ENCODE results near the gene DTHD1.

The DTHD1 gene

DNA sequence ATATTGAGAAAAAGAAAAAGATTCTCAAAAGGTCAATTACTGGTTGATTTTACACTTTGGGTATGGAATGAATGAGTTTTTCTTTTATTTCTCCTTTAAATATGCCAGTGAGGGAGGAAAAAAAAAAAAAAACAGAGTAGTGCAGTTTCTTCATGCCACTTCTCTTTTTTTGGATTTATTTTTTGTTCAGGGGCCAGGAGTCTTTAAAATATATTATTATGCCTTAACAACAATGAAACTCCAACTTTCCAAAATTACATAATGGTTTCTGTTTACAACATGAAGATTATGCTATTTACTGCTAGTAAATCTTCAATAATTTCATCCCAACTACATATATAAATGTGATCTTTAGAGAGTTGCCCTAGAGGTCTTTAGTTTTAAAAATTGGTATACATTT, 31.9 kb downstream of the DTHD1 start:
- TF ChIP-seq, protein P1, sequence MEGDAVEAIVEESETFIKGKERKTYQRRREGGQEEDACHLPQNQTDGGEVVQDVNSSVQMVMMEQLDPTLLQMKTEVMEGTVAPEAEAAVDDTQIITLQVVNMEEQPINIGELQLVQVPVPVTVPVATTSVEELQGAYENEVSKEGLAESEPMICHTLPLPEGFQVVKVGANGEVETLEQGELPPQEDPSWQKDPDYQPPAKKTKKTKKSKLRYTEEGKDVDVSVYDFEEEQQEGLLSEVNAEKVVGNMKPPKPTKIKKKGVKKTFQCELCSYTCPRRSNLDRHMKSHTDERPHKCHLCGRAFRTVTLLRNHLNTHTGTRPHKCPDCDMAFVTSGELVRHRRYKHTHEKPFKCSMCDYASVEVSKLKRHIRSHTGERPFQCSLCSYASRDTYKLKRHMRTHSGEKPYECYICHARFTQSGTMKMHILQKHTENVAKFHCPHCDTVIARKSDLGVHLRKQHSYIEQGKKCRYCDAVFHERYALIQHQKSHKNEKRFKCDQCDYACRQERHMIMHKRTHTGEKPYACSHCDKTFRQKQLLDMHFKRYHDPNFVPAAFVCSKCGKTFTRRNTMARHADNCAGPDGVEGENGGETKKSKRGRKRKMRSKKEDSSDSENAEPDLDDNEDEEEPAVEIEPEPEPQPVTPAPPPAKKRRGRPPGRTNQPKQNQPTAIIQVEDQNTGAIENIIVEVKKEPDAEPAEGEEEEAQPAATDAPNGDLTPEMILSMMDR (conservative IDR thresholded peaks at IDR 0.05; ENCODE audit: low read length) = no peak
- no peak overlapping the region for H3K4me3 ChIP-seq (ENCODE audit: low read length)
- DNase-seq (ENCODE audit: low read depth) = no peak

DNA sequence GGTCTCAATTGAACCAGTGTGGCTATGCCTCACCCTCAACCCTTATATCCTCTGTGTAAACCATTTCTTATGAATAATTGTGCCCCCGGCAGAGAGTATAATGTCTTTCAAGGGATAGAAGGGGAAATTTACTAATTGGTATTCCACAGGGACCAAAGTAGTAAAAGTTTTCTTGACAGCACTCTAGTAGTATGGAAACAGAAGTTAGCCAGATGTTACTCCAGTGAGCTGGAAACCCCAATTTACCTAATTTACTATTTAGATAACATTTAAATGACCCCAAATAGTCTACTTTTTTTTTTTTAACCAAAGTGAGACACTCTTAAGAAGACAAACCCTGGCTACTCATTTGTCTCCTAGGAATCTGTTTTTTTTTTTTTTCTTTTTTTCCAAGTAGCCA, 32.3 kb downstream of the DTHD1 start:
- TF ChIP-seq, protein P1 (conservative IDR thresholded peaks at IDR 0.05; ENCODE audit: low read length) = no peak
- no peak for DNase-seq (ENCODE audit: low read depth)
- no peak overlapping the region for H3K4me3 ChIP-seq (ENCODE audit: low read length)

DNA sequence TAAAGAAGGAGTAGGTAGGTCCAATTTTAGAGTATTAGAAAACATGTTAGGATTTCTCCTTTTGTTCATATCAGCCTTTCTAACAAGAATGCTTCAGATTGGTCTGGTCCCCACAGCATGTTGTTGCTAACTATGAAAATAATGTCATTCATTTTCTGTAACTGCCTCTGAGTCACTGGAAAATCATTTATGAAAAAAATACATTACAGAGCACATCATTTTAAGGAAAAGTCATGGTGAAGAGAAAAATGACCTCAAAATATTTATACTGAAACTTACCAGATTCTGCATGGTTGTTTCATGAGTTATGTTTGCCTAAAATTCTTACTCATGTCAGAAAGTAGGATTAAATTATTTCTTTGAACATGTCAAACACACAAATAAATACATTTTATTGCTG, 35.2 kb downstream of the DTHD1 start:
- H3K4me3 ChIP-seq (ENCODE audit: low read length) = no peak overlapping the region
- TF ChIP-seq, protein P1 (conservative IDR thresholded peaks at IDR 0.05; ENCODE audit: low read length) = no peak
- DNase-seq (ENCODE audit: low read depth) = no peak

DNA sequence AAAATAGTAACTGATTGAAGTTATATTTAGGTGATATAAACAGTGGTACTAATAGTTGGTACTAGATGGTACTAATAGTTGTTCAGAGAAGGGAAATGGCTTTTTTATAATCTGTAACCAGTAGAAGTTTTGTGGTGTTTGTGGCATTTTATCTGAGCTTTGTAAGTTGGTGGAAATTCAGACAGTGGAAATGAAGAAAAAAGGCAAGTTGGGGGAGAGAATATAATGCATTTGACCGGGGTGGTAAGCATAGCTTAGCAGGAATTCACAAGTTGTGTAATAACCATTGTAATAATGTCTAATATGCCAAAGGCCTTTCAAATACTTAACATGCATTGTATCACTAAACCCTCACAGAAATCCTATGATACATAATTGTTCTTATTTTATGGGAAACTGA, 36.3 kb downstream of the DTHD1 start:
- TF ChIP-seq, protein P1 (conservative IDR thresholded peaks at IDR 0.05; ENCODE audit: low read length) = no peak
- DNase-seq (ENCODE audit: low read depth) = no peak
- no peak overlapping the region for H3K4me3 ChIP-seq (ENCODE audit: low read length)

DNA sequence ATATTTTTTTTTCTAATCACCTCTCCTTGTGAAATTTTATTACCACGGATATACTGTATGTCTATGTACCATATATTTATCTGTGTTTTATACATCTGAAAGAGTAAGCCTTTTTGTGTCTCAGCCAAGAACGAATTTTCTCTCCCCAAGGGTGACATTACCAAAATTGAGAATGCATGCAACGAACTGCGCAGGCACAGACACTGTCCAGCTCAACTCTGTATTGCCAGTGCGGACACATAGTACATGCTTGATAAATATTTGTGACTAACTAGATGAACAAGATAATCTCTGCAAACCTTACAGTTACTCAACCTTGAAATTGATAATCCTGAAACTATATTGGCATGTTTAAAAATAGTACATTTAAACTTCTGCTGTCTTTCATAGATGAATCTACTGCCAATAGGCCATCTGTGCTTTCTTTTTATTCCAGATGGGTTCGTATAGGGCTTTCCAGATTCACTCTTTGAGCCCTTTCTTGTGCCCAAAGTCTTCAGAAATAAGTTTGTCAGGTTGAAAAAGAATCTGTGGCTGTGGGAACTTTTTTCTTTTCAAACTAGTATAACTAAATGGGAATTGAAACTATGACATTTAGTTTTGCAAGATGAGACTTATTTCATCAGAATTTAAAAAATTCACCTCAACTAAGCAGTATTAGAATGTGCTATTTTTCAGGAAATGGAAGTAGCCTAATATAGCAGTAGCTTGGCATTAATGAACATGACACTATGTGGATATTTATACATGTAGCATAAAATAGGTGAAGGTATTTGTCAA, 38.9 kb downstream of the DTHD1 start:
- TF ChIP-seq, protein P1 (conservative IDR thresholded peaks at IDR 0.05; ENCODE audit: low read length) = no peak
- DNase-seq (ENCODE audit: low read depth) = no peak
- no peak overlapping the region for H3K4me3 ChIP-seq (ENCODE audit: low read length)

DNA sequence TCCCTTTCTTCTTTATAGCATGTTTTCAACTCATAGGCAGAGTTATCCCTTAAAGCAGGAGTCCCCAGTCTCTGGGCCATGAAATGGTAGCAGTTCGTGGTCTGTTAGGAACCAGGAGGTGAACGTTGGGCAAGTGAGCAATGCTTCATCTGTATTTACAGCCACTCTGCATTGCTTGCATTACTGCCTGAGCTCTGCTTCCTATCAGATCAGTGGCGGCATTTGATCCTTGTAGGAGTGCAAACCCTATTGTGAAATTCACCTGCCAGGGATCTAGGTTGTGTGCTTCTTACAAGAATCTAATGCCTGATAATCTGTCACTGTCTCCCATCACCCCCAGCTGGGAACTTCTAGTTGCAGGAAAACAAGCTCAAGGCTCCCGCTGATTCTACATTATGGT, 39.8 kb downstream of the DTHD1 start:
- no peak for DNase-seq (ENCODE audit: low read depth)
- H3K4me3 ChIP-seq (ENCODE audit: low read length) = no peak overlapping the region
- TF ChIP-seq, protein P1 (conservative IDR thresholded peaks at IDR 0.05; ENCODE audit: low read length) = no peak

DNA sequence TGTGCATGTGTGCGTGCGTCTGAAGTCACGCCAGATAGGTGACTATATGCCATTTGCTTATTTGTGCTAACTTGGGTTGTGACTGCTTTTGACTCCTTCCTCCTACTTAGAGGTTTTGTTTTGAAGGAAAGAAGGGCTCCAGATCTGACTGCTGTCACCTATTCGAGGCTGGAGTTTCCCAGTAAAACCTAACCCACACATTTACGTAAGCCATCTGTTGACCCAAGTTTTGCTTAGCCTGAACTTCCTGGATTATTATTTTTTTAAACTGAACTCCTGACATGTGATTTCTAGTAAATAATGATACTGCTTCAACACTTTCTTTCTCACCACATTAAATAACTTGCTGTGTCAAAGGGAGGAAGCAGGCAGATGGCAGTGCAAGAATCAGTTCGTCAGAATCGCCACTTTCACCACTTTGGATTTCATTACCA, 41.5 kb downstream of the DTHD1 start:
- no peak overlapping the region for H3K4me3 ChIP-seq (ENCODE audit: low read length)
- DNase-seq (ENCODE audit: low read depth) = no peak
- TF ChIP-seq, protein P1 (conservative IDR thresholded peaks at IDR 0.05; ENCODE audit: low read length) = no peak

Data from AG10803 (cell line).